Stimulated activated memory B cell treated with anti-CD40 and anti-IgM and Interleukin-4, amounts not matched to agents 10 μg/mL and 1 μg/mL and 100 μg/mL, for 72 hours (primary cell): ENCODE measurements around the gene ASPA.

Experiments
- ATAC-seq: fragments of 150-1000 bp; cut with Tn5 transposase; 2 replicates; pipeline ENCODE4 v1.10.0; 2021
- H3K27ac Mint-ChIP-seq: one replicate; pipeline ENCODE4 v1.8.0; 2022; ENCODE audit warnings: mild to moderate bottlenecking, mixed read lengths
- H3K27me3 Mint-ChIP-seq: one replicate; pipeline ENCODE4 v1.8.0; 2022; ENCODE audit warnings: mixed read lengths
- H3K36me3 Mint-ChIP-seq: one replicate; pipeline ENCODE4 v1.8.0; 2022; ENCODE audit warnings: mixed read lengths
- H3K4me1 Mint-ChIP-seq: one replicate; pipeline ENCODE4 v1.8.0; 2022; ENCODE audit warnings: mixed read lengths
- H3K4me3 Mint-ChIP-seq: one replicate; pipeline ENCODE4 v1.8.0; 2022; ENCODE audit warnings: mild to moderate bottlenecking, moderate library complexity, mixed read lengths
- H3K9me3 Mint-ChIP-seq: one replicate; pipeline ENCODE4 v1.8.0; 2022; ENCODE audit warnings: mixed read lengths

ASPA gene

GRCh38 chr17:3539881-3540540, 64.2 kb downstream of the ASPA start:
- Mint-ChIP-seq H3K27me3 (no peaks in the 10 kb centered on the region), H3K36me3 (peaks cover 85% of the 10 kb centered on the region), H3K4me1 (peaks cover 21% of the 10 kb centered on the region), H3K27ac (no peak overlapping the region), H3K9me3 (no peaks in the 10 kb centered on the region), H3K4me3 (no peak overlapping the region)
- ATAC-seq, result no peak

GRCh38 chr17:3542410-3543088, 66.8 kb downstream of the ASPA start:
- H3K9me3 Mint-ChIP-seq, result no peaks in the 10 kb centered on the region
- ATAC-seq, result no peak

GRCh38 chr17:3543453-3543852, 67.7 kb downstream of the ASPA start:
- peaks cover 79% of the 10 kb centered on the region for H3K36me3 Mint-ChIP-seq
- no peak for ATAC-seq
- H3K27me3 Mint-ChIP-seq, result no peaks in the 10 kb centered on the region

More at GRCh38 chr17:3542410-3543088, 66.8 kb downstream of the ASPA start:
- no peak overlapping the region for H3K4me3 Mint-ChIP-seq
- H3K36me3 Mint-ChIP-seq, result peaks cover 88% of the 10 kb centered on the region
- no peak overlapping the region for H3K27ac Mint-ChIP-seq
- peaks cover 8% of the 10 kb centered on the region for H3K4me1 Mint-ChIP-seq
- no peaks in the 10 kb centered on the region for H3K27me3 Mint-ChIP-seq

GRCh38 chr17:3544365-3544764, 68.6 kb downstream of the ASPA start:
- Mint-ChIP-seq H3K4me1 (peaks cover 8% of the 10 kb centered on the region), H3K4me3 (no peak overlapping the region), H3K9me3 (peaks cover 1% of the 10 kb centered on the region), H3K27ac (no peak overlapping the region), H3K27me3 (no peaks in the 10 kb centered on the region), H3K36me3 (peaks cover 75% of the 10 kb centered on the region)
- ATAC-seq, result no peak

More at GRCh38 chr17:3543453-3543852, 67.7 kb downstream of the ASPA start:
- no peak overlapping the region for H3K4me3 Mint-ChIP-seq
- no peak overlapping the region for H3K27ac Mint-ChIP-seq
- H3K9me3 Mint-ChIP-seq, result no peaks in the 10 kb centered on the region
- H3K4me1 Mint-ChIP-seq, result peaks cover 8% of the 10 kb centered on the region

DNA sequence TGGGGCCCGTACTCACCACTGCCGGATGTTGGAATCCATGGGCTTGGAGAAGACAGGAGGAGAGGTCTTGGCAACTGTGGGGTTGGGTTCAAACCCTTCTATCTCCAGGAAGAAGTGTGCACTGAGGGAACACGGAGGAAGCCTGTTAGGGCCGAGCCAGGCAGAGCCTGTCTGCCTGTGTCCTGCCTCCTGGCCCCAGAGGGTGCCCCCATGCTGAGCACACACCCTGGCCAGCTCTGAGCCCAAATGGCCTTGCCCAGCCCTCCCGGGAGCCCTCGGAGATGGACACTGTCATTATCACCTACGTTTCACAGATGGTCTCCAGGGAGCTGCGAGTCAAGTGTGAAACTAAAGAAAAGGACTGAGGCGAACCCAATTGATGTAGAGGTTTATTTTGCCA, 69.4 kb downstream of the ASPA start:
- ATAC-seq, result no peak
- Mint-ChIP-seq H3K27ac (no peak overlapping the region), H3K36me3 (peaks cover 79% of the 10 kb centered on the region), H3K4me1 (peaks cover 4% of the 10 kb centered on the region), H3K4me3 (no peak overlapping the region), H3K9me3 (peaks cover 7% of the 10 kb centered on the region), H3K27me3 (no peaks in the 10 kb centered on the region)

- no peak overlapping the region for H3K4me3 Mint-ChIP-seq
Observed at GRCh38 chr17:3546521-3546920, 70.7 kb downstream of the ASPA start.

GRCh38 chr17:3546997-3547396, 71.2 kb downstream of the ASPA start:
- H3K27ac Mint-ChIP-seq, result no peak overlapping the region
- peaks cover 75% of the 10 kb centered on the region for H3K36me3 Mint-ChIP-seq
- no peak overlapping the region for H3K4me3 Mint-ChIP-seq
- H3K9me3 Mint-ChIP-seq, result peaks cover 7% of the 10 kb centered on the region
- ATAC-seq, result no peak
- H3K27me3 Mint-ChIP-seq, result no peaks in the 10 kb centered on the region
- H3K4me1 Mint-ChIP-seq, result peaks cover 4% of the 10 kb centered on the region

More at GRCh38 chr17:3546521-3546920, 70.7 kb downstream of the ASPA start:
- no peak for ATAC-seq
- H3K4me1 Mint-ChIP-seq, result peaks cover 4% of the 10 kb centered on the region
- H3K27me3 Mint-ChIP-seq, result no peaks in the 10 kb centered on the region
- no peak overlapping the region for H3K27ac Mint-ChIP-seq
- H3K36me3 Mint-ChIP-seq, result peaks cover 79% of the 10 kb centered on the region
- peaks cover 7% of the 10 kb centered on the region for H3K9me3 Mint-ChIP-seq

DNA sequence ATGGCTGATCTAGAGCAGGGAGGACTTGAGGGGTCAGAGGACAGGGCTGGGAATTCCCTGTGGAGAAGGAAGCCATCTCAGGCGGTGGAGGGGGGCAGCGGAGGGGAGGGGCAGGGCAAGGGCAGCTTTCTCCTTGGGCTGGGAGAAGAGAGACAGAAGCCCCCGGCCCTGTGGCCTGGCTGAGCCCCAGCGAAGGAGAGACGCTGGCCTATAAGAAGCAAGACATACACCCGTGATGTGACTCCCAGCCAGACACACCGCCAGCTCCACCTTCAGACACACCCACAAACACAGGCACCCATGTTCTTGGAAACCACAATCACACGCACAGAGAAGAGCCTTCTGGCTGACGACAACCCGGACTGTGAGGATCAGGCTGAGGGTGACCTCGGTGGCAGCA, 71.8 kb downstream of the ASPA start:
- ATAC-seq, result no peak
- no peaks in the 10 kb centered on the region for H3K27me3 Mint-ChIP-seq
- peaks cover 74% of the 10 kb centered on the region for H3K36me3 Mint-ChIP-seq
- H3K4me3 Mint-ChIP-seq, result no peak overlapping the region
- H3K27ac Mint-ChIP-seq, result no peak overlapping the region
- H3K9me3 Mint-ChIP-seq, result peaks cover 7% of the 10 kb centered on the region
- H3K4me1 Mint-ChIP-seq, result peaks cover 4% of the 10 kb centered on the region

GRCh38 chr17:3549610-3550162, 73.9 kb downstream of the ASPA start:
- H3K4me3 Mint-ChIP-seq, result no peak overlapping the region
- H3K27ac Mint-ChIP-seq, result no peak overlapping the region
- peaks cover 67% of the 10 kb centered on the region for H3K36me3 Mint-ChIP-seq
- H3K27me3 Mint-ChIP-seq, result no peaks in the 10 kb centered on the region
- H3K9me3 Mint-ChIP-seq, result peaks cover 7% of the 10 kb centered on the region
- peaks cover 15% of the 10 kb centered on the region for H3K4me1 Mint-ChIP-seq
- no peak for ATAC-seq

DNA sequence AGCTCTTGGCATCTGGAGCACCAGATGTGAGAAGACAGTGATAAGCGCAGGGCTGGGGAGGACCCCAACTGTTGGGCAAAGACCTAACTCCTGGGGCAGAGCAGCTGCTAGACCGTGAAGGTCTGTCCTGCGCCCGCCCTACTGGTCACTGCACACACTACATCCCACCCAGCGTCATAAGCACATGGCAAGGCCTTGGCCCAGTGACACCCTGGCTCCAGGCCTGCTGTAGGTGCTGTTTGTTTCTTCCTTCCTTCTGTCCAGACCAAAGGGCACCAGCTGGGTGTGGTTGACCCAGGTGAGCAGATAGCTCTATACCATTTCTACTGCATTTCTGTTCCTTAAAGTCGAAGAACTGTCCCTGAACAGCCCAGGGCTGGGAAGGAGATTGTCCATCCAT, 75.4 kb downstream of the ASPA start:
- peaks cover 7% of the 10 kb centered on the region for H3K9me3 Mint-ChIP-seq
- ATAC-seq, result no peak
- peaks cover 27% of the 10 kb centered on the region for H3K4me1 Mint-ChIP-seq
- H3K27ac Mint-ChIP-seq, result no peak overlapping the region
- H3K27me3 Mint-ChIP-seq, result no peaks in the 10 kb centered on the region
- peaks cover 64% of the 10 kb centered on the region for H3K36me3 Mint-ChIP-seq
- no peak overlapping the region for H3K4me3 Mint-ChIP-seq

DNA sequence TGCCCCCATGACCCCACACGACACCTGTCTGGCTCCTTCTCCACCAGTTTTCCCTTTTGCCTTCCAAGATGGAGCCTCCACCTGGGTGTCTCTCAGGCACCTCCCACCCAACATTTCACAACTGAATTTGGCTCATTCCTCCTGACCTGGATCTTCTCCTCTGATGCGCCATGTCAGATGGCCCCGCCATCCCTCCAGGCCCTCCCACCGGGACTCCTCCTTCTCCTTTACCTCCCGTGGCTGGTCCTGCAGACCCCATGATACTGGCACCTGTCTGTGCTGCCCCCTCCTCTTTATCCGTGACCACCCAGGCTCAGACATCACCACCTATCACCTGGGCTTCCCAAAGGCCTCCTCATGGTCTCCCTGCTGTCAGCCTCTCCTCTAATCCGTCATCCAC, 77.1 kb downstream of the ASPA start:
- Mint-ChIP-seq H3K36me3 (peaks cover 58% of the 10 kb centered on the region), H3K4me3 (no peak overlapping the region), H3K4me1 (peaks cover 45% of the 10 kb centered on the region), H3K9me3 (peaks cover 7% of the 10 kb centered on the region), H3K27me3 (no peaks in the 10 kb centered on the region), H3K27ac (peak overlapping the region; percentile 12)
- ATAC-seq, result no peak
